Endothelial cell (in vitro differentiated cells): Measurements from ENCODE around the gene OR2H1. TPM values are rescaled to one million over a fixed set of nuclear protein-coding genes. Genes with fewer than 3 reads are reported as not detected.

Source experiments
- DNase-seq: peaks from one replicate; pipeline ENCODE4 v3.0.0; 2021; ENCODE audit warnings: low spot score
- H3K27ac Mint-ChIP-seq: one replicate; pipeline ENCODE4 v1.8.0; 2021; ENCODE audit warnings: mixed read lengths, inconsistent platforms; ENCODE audit not compliant: unreplicated experiment
- H3K27me3 Mint-ChIP-seq: one replicate; pipeline ENCODE4 v1.8.0; 2021; ENCODE audit warnings: mild to moderate bottlenecking, moderate library complexity, mixed read lengths, inconsistent platforms; ENCODE audit not compliant: unreplicated experiment
- H3K36me3 Mint-ChIP-seq: one replicate; pipeline ENCODE4 v1.8.0; 2021; ENCODE audit warnings: mild to moderate bottlenecking, low read depth, mixed read lengths, inconsistent platforms; ENCODE audit not compliant: unreplicated experiment
- H3K4me1 Mint-ChIP-seq: one replicate; pipeline ENCODE4 v1.8.0; 2021; ENCODE audit warnings: mild to moderate bottlenecking, mixed read lengths, inconsistent platforms; ENCODE audit not compliant: unreplicated experiment
- H3K4me3 Mint-ChIP-seq: one replicate; pipeline ENCODE4 v1.8.0; 2021; ENCODE audit warnings: mild to moderate bottlenecking, mixed read lengths, inconsistent platforms; ENCODE audit not compliant: unreplicated experiment
- H3K9me3 Mint-ChIP-seq: one replicate; pipeline ENCODE4 v1.8.0; 2021; ENCODE audit warnings: mixed read lengths, inconsistent platforms; ENCODE audit not compliant: unreplicated experiment
- CTCF ChIP-seq: fragments of 200-600 bp; sonication (generic); IDR thresholded peaks from one replicate; pipeline ENCODE4 v1.5.0; 2021; ENCODE audit warnings: antibody characterized with exemption; ENCODE audit not compliant: unreplicated experiment
- total RNA-seq: library from RNA; stranded (reverse); fragmentation: NEBNext Ultra II Directional; extraction: Animal tissue kit (Norgen Biotek cat#: 25700); gene quantifications from one replicate; pipeline ENCODE4 v1.2.1, GENCODE V29; 2021; ENCODE audit not compliant: unreplicated experiment

Gene OR2H1
- total RNA-seq, 1 donor from 2014 or later = not detected

DNA sequence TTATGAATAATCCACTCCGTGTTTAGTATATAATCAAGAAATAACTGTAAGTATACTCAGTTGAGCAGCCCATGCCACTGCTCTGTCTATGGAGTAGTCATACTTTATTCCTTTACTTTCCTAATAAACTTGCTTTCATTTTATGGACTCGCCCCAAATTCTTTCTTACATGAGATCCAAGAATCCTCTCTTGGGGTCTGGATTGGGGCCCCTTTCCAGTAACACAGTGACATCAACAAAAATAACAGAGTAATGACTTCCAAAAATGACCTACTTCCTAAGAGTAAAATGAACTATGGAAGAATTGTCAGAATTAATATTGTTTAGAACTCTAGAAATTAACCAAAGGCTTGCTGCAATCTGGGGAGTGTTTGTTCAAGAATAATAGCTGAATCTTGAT, 8.8 kb downstream of the OR2H1 start:
- H3K27ac Mint-ChIP-seq = peak overlapping the region; percentile 97
- H3K9me3 Mint-ChIP-seq = no peaks in the 10 kb centered on the region
- H3K36me3 Mint-ChIP-seq = no peaks in the 10 kb centered on the region

DNA sequence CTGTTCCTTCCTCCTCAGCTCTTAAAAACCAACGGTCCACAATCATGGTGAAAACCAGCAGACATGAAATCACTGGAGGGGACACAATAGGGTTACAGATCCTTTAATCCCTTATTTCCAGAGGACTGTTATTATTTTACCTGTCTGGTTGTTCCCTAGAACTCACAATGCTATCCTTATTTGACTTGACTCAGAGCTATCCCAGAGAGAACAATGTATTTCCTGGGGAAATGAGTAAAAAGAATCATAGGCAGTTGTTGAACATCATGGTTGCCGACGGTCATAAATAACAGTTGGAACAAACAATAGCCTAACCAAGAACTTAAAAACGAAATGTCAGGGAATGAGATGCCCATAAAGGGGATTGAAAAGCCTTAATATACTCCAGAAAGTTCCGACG, 9.3 kb downstream of the OR2H1 start:
- H3K4me3 Mint-ChIP-seq = no peak overlapping the region
- peaks cover 18% of the 10 kb centered on the region for H3K4me1 Mint-ChIP-seq
- peak overlapping the region; percentile 97 for H3K27ac Mint-ChIP-seq
- no peaks in the 10 kb centered on the region for H3K9me3 Mint-ChIP-seq
- no peaks in the 10 kb centered on the region for H3K36me3 Mint-ChIP-seq
- TF ChIP-seq CTCF = no peak
- no peak for DNase-seq
- peaks cover 4% of the 10 kb centered on the region for H3K27me3 Mint-ChIP-seq

More for the DNA sequence above, 8.8 kb downstream of the OR2H1 start:
- H3K4me3 Mint-ChIP-seq = no peak overlapping the region
- peaks cover 18% of the 10 kb centered on the region for H3K4me1 Mint-ChIP-seq
- TF ChIP-seq CTCF = no peak
- H3K27me3 Mint-ChIP-seq = peaks cover 4% of the 10 kb centered on the region
- DNase-seq = no peak

DNA sequence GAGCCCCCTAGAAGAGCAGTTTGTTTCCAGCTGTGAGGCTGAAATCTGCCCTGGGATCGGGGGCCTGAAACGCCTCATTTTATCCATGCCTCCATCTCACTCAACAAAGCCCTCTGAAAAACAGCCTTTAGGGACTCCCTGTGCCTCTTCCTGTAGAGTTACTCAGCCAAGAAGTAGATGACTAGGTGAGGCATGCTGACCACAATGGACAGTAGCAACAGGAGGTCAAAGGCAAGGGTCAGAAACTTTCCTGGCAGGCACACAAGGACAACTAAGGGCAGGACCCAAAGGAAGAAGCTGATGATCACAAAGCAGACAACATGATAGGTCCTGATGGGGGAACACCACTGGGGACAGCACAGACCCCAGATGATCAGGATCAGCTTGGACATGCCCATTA, 18.0 kb downstream of the OR2H1 start:
- H3K9me3 Mint-ChIP-seq = peaks cover 3% of the 10 kb centered on the region
- DNase-seq = no peak
- H3K4me1 Mint-ChIP-seq = peaks cover 6% of the 10 kb centered on the region
- no peak for TF ChIP-seq CTCF
- peaks cover 5% of the 10 kb centered on the region for H3K27me3 Mint-ChIP-seq
- H3K4me3 Mint-ChIP-seq = no peak overlapping the region
- no peak overlapping the region for H3K27ac Mint-ChIP-seq
- no peaks in the 10 kb centered on the region for H3K36me3 Mint-ChIP-seq

DNA sequence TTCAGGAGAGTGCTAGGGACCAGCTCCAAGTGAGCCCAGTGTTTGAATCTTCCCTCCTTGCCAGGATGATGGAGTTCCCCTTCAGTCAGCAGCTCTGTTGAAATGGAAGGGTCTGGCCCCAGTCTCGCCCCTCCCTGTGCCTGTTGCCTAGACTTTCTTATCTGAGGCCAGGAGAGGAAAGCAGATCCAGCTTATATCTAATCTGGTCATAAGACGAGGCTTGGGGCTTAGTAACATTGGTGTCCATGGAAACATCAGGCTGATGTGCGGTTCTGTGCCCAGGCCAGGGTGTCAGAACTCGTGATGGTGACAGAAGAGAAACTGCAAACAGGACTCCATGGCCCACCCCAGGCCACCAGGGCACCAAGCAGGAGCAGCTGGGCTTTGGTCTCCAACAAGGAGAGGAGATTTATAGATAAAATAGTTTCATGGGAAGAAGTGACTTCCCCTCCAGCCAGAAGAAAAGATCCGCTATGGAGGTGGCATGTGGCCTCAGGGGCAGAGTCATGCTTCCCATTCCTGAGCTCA, 21.0 kb downstream of the OR2H1 start:
- H3K4me1 Mint-ChIP-seq = peaks cover 9% of the 10 kb centered on the region
- H3K27me3 Mint-ChIP-seq = peaks cover under 1% of the 10 kb centered on the region
- peaks cover 3% of the 10 kb centered on the region for H3K9me3 Mint-ChIP-seq
- H3K4me3 Mint-ChIP-seq = no peak overlapping the region
- no peaks in the 10 kb centered on the region for H3K36me3 Mint-ChIP-seq
- no peak for TF ChIP-seq CTCF
- H3K27ac Mint-ChIP-seq = no peak overlapping the region
- no peak for DNase-seq

GRCh38 chr6:29478740-29479139, 21.8 kb downstream of the OR2H1 start:
- no peak overlapping the region for H3K27ac Mint-ChIP-seq
- peaks cover 3% of the 10 kb centered on the region for H3K9me3 Mint-ChIP-seq
- no peaks in the 10 kb centered on the region for H3K27me3 Mint-ChIP-seq
- no peak for DNase-seq
- H3K36me3 Mint-ChIP-seq = no peaks in the 10 kb centered on the region
- H3K4me3 Mint-ChIP-seq = no peak overlapping the region
- no peak for TF ChIP-seq CTCF
- peaks cover 9% of the 10 kb centered on the region for H3K4me1 Mint-ChIP-seq
